GM12878 (cell line): ENCODE measurements around the gene HOXA10. TPM values are rescaled to one million over a fixed set of nuclear protein-coding genes. Genes with fewer than 3 reads are reported as not detected.

Experiments
- ATAC-seq: fragments of 200-7000 bp; cut with Tn5 transposase; 3 replicates; pipeline ENCODE4 v1.9.1; 2020; ENCODE audit warnings: mild to moderate bottlenecking, moderate library complexity
- BruUV-seq: library from RNA; stranded (reverse); fragments of 400-500 nt; replicated peaks from 2 replicates; lab custom pipeline; 2021; lab: Mats Ljungman, UMichigan
- CTCF ChIA-PET: fragments of 300-600 bp; sonication (Branson Sonifier 250); formaldehyde crosslinking; extraction: SDS; loops from one replicate; lab custom pipeline; 2021; ENCODE audit warnings: inconsistent platforms; lab: Yijun Ruan, JAX
- POLR2A ChIA-PET: fragments of 350-600 bp; formaldehyde crosslinking; extraction: SDS; loops from one replicate; lab custom pipeline; 2021; ENCODE audit warnings: inconsistent platforms; lab: Charles Lee
- RAD21 ChIA-PET: fragments of 300-600 bp; sonication (Branson Sonifier 250); formaldehyde crosslinking; loops from one replicate; lab custom pipeline; 2023; ENCODE audit warnings: antibody characterized with exemption; ENCODE audit not compliant: unreplicated experiment; lab: Charles Lee
- SMC1A ChIA-PET: fragments of 300-600 bp; sonication (Branson Sonifier 250); formaldehyde crosslinking; loops from one replicate; lab custom pipeline; 2023; ENCODE audit not compliant: unreplicated experiment, uncharacterized antibody; lab: Charles Lee
- DNase-seq: peaks from one replicate; pipeline ENCODE4 v3.0.0-alpha.2; 2011; ENCODE audit warnings: low read depth, low spot score
- FAIRE-seq: peaks from 3 replicates; lab custom pipeline; 2011; peaks lifted over from hg19 to GRCh38; lab: Jason Lieb, UNC
- H2AFZ ChIP-seq: 2 replicates; pipeline ENCODE4 v1.6.0; 2011; ENCODE audit warnings: low read depth, low read length, control low read depth; ENCODE audit not compliant: control insufficient read depth
- H3K27ac ChIP-seq: 2 replicates; pipeline ENCODE4 v1.5.1; 2011; ENCODE audit warnings: control low read depth; ENCODE audit not compliant: control insufficient read depth, insufficient read depth
- H3K27me3 ChIP-seq, 2 experiments: replicated peaks in 1 of 2; 2 replicates each; pipeline versions ENCODE4 v1.6.0 to v1.6.1; 2011; ENCODE audit warnings: low read length in 1 of 2; ENCODE audit not compliant: control insufficient read depth in 2 of 2, insufficient read depth in 2 of 2
- H3K36me3 ChIP-seq, 2 experiments: 2 replicates each; pipeline ENCODE4 v1.5.1; 2011; ENCODE audit warnings: low read length in 1 of 2; ENCODE audit not compliant: control insufficient read depth in 2 of 2, insufficient read depth in 2 of 2
- H3K4me1 ChIP-seq: 2 replicates; pipeline ENCODE4 v1.6.1; 2011; ENCODE audit warnings: mild to moderate bottlenecking, low read length, moderate library complexity, mixed read lengths; ENCODE audit not compliant: control insufficient read depth, insufficient read depth
- H3K4me2 ChIP-seq: 2 replicates; pipeline ENCODE4 v1.6.0; 2011; ENCODE audit warnings: control low read depth; ENCODE audit not compliant: control insufficient read depth, insufficient read depth
- H3K4me3 ChIP-seq: fragments of 200-600 bp; sonication (generic); 2 replicates; pipeline ENCODE4 v1.5.1; 2016
- H3K79me2 ChIP-seq: 2 replicates; pipeline ENCODE4 v1.6.0; 2011; ENCODE audit warnings: low read length; ENCODE audit not compliant: control insufficient read depth, insufficient read depth
- H3K9ac ChIP-seq: 2 replicates; pipeline ENCODE4 v1.8.0; 2011; ENCODE audit warnings: low read length, control low read depth, mixed read lengths; ENCODE audit not compliant: control insufficient read depth, insufficient read depth
- H3K9me3 ChIP-seq: replicated peaks from 3 replicates; pipeline ENCODE4 v1.5.1; 2011; ENCODE audit warnings: mild to moderate bottlenecking, low read length; ENCODE audit not compliant: control insufficient read depth, insufficient read depth
- H4K20me1 ChIP-seq: 2 replicates; pipeline ENCODE4 v1.6.0; 2011; ENCODE audit not compliant: control insufficient read depth, insufficient read depth
- BCL11A ChIP-seq: IDR thresholded peaks from 2 replicates; pipeline ENCODE4 v1.6.1; 2011; ENCODE audit warnings: low read depth, low read length
- CBX3 ChIP-seq: fragments of 200-600 bp; sonication (generic); IDR thresholded peaks from 2 replicates; pipeline ENCODE4 v1.6.1; 2016; ENCODE audit warnings: low read depth, borderline replicate concordance
- CEBPB ChIP-seq, 2 experiments: fragments of 150-350 bp in 1 of 2; IDR thresholded peaks; 2 replicates each; pipeline ENCODE4 v1.6.1; 2012 to 2014; ENCODE audit warnings: low read depth in 2 of 2, low read length in 2 of 2, borderline replicate concordance in 1 of 2, inconsistent platforms in 1 of 2
- CUX1 ChIP-seq: IDR thresholded peaks from 2 replicates; pipeline ENCODE4 v1.6.1; 2012; ENCODE audit warnings: improper control_type of control experiment, low read depth, low read length; ENCODE audit not compliant: insufficient replicate concordance
- ESRRA ChIP-seq: IDR thresholded peaks from 2 replicates; pipeline ENCODE4 v1.6.1; 2012; ENCODE audit warnings: mild to moderate bottlenecking, low read length, improper control_type of control experiment
- KLF5 ChIP-seq: fragments of 450-650 bp; IDR thresholded peaks from 2 replicates; pipeline ENCODE4 v1.6.1; 2014; ENCODE audit warnings: mild to moderate bottlenecking; ENCODE audit not compliant: partially characterized antibody
- MEF2B ChIP-seq: fragments of 450-650 bp; IDR thresholded peaks from 2 replicates; pipeline ENCODE4 v1.6.1; 2018; ENCODE audit warnings: mild to moderate bottlenecking, moderate library complexity; ENCODE audit not compliant: partially characterized antibody, poor library complexity, severe bottlenecking
- NFYB ChIP-seq: IDR thresholded peaks from 2 replicates; pipeline ENCODE4 v1.6.1; 2011; ENCODE audit warnings: low read depth, mild to moderate bottlenecking, low read length, improper control_type of control experiment, moderate library complexity; ENCODE audit not compliant: insufficient read depth
- SRF ChIP-seq, 2 experiments: IDR thresholded peaks; 2 replicates each; pipeline ENCODE4 v1.6.1; 2011; ENCODE audit warnings: low read depth in 2 of 2, low read length in 2 of 2, mild to moderate bottlenecking in 1 of 2, moderate library complexity in 1 of 2
- SUPT20H ChIP-seq: IDR thresholded peaks from 2 replicates; pipeline ENCODE4 v1.6.1; 2011; ENCODE audit warnings: low read depth, mild to moderate bottlenecking, low read length, moderate library complexity, borderline replicate concordance; ENCODE audit not compliant: control insufficient read depth
- SUZ12 ChIP-seq: fragments of 200-600 bp; sonication (generic); IDR thresholded peaks from one replicate; pipeline ENCODE4 v1.6.1; 2018; ENCODE audit warnings: antibody characterized with exemption, mild to moderate bottlenecking; ENCODE audit not compliant: unreplicated experiment
- TCF7 ChIP-seq: IDR thresholded peaks from 2 replicates; pipeline ENCODE4 v1.6.1; 2014; ENCODE audit warnings: antibody characterized with exemption, borderline replicate concordance
- ZBED1 ChIP-seq: IDR thresholded peaks from 2 replicates; pipeline ENCODE4 v1.6.1; 2016; ENCODE audit warnings: borderline replicate concordance
- WGBS: methylation state at CpG from one replicate; pipeline ENCODE4 v1.1.6; 2016; ENCODE audit warnings: low lambda C conversion rate; ENCODE audit not compliant: insufficient replicate concordance, insufficient coverage; ENCODE audit errors: missing lambda C conversion rate; 5-methylcytosine and 5-hydroxymethylcytosine counted together
- in situ Hi-C: fragments of 300-500 bp; cut with MboI; formaldehyde crosslinking; loops from 9 replicates; pipeline ENCODE4 v1.14.3; 2018; ENCODE audit warnings: mixed read lengths
- intact Hi-C: fragments of 100-400 bp; cut with micrococcal nuclease; formaldehyde crosslinking; loops from one replicate; pipeline ENCODE4 v1.14.2; 2022; ENCODE audit not compliant: unreplicated experiment
- polyA plus RNA-seq, 11 experiments: library from polyadenylated mRNA; depleted of rRNA in 4 of 11; unstranded in 6 of 11; stranded (reverse) in 5 of 11; fragments of >200 nt; fragmentation: Nextera tagmentation in 4 of 11; fragmentation: Illumina TruSeq in 1 of 11; extraction: Ambion mirVana in 4 of 11; extraction: Trizol in 1 of 11; gene quantifications; 1 replicate in 1 of 11; 2 replicates in 10 of 11; pipeline versions ENCODE4 v1.2.1 to v1.2.3, GENCODE V29; 2011 to 2016; ENCODE audit warnings: inconsistent platforms in 2 of 11, missing spikeins in 2 of 11, low read depth in 1 of 11
- total RNA-seq, 4 experiments: library from RNA; depleted of rRNA in 3 of 4; stranded (reverse); fragments of >200 nt in 3 of 4; fragmentation: Illumina TruSeq in 1 of 4; extraction: Trizol in 1 of 4; gene quantifications; 2 replicates each; pipeline versions ENCODE4 v1.2.1 to v1.2.3, GENCODE V29; 2013 to 2021

The HOXA10 gene
- total and polyA plus RNA-seq, 10 of the 15 experiments (the other 5 are each of a cell fraction or from before 2014, with no cell fraction given): not detected

- no peak overlapping the region for H3K27ac ChIP-seq
- H3K4me2 ChIP-seq: no peak overlapping the region
- H3K9me3 ChIP-seq: no peaks in the 10 kb centered on the region
- no peak overlapping the region for H3K4me3 ChIP-seq
- no peaks in the 10 kb centered on the region for H3K4me1 ChIP-seq
- ATAC-seq (no peak), FAIRE-seq (no peak), DNase-seq (no peak)
- no peak overlapping the region for H2AFZ ChIP-seq
- peaks cover 3 to 11% of the 10 kb centered on the region in 2 experiments for H3K27me3 ChIP-seq
- CTCF ChIA-PET: no interaction called here
- BruUV-seq: no TSS peak
- WGBS: 32% methylated on average over 43 of the region's 45 CpGs
- peak; percentile 78 for TF ChIP-seq SUZ12
- TF ChIP-seq CBX3: no peak
- H4K20me1 ChIP-seq: no peaks in the 10 kb centered on the region; the same call in 1 of the 2 replicates
- POLR2A ChIA-PET: no interaction called here
- SMC1A ChIA-PET: no interaction called here
- RAD21 ChIA-PET: no interaction called here
- in situ Hi-C loops: no loop called here
- H3K9ac ChIP-seq: no peak overlapping the region
- no peaks in the 10 kb centered on the region for H3K36me3 ChIP-seq
- intact Hi-C loops: no loop called here
- H3K79me2 ChIP-seq: no peaks in the 10 kb centered on the region
These were observed 46.4 kb upstream of the HOXA10 start for GRCh38 chr7:27220440-27220955.

GRCh38 chr7:27219821-27220220 lies 45.7 kb upstream of the HOXA10 start:
- RAD21 ChIA-PET: no interaction called here
- no peak overlapping the region for H3K9ac ChIP-seq
- WGBS: 34% methylated on average over 4 of the region's 4 CpGs
- FAIRE-seq (no peak), ATAC-seq (no peak), DNase-seq (no peak)
- SMC1A ChIA-PET: no interaction called here
- no peak overlapping the region for H3K27ac ChIP-seq
- intact Hi-C loops: no loop called here
- POLR2A ChIA-PET: no interaction called here
- H4K20me1 ChIP-seq: no peaks in the 10 kb centered on the region; the same call in 1 of the 2 replicates
- H3K4me1 ChIP-seq: no peaks in the 10 kb centered on the region
- no peaks in the 10 kb centered on the region for H3K79me2 ChIP-seq
- in situ Hi-C loops: no loop called here
- no peaks in the 10 kb centered on the region for H3K9me3 ChIP-seq
- H3K27me3 ChIP-seq: peaks cover 3 to 11% of the 10 kb centered on the region in 2 experiments
- no peak overlapping the region for H3K4me2 ChIP-seq
- H2AFZ ChIP-seq: no peak overlapping the region
- no peak overlapping the region for H3K4me3 ChIP-seq
- no peaks in the 10 kb centered on the region for H3K36me3 ChIP-seq
- no TSS peak for BruUV-seq
- CTCF ChIA-PET: no interaction called here
- TF ChIP-seq TCF7 (no peak), CEBPB (IDR thresholded peaks at IDR 0.05; ENCODE audit: borderline replicate concordance in 1 of 2, low read depth in 2 of 2, low read length in 2 of 2) (no peak), MEF2B (no peak), NFYB (no peak), SUPT20H (no peak), SRF (IDR thresholded peaks at IDR 0.05; ENCODE audit: low read depth in 2 of 2, low read length in 2 of 2) (no peak), ESRRA (no peak), KLF5 (no peak), CUX1 (no peak), BCL11A (no peak), ZBED1 (no peak)
